ENCODE measurements around the gene SHQ1. TPM values are rescaled to one million over a fixed set of nuclear protein-coding genes. Genes with fewer than 3 reads are reported as not detected.

Gene SHQ1
- total and polyA plus RNA-seq, 12 donors, result 7.2 to 26.4 (median 15.1) TPM

DNA sequence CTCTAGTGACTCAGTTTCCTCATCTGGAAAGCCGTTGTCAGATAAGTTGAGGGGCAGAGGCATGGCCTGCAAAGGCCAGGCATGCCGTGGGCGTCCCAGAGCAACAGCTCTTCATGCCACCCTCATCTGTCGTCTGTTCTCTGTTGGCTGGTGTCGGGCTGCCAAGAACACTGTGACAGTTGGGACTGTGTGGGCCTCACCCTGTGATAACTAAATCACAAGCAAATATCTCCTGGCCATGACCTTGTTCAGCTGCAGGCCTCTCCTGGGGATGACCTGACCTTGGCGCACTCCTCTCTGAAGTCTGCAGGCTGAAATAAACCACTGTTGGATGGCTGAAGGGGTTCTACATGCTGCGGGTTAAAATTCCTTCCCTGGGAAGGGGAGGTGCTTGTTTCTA is 145.9 kb downstream of the SHQ1 start:
- TF ChIP-seq CTCF (IDR thresholded peaks at IDR 0.05) (no peak), POLR2A (IDR thresholded peaks at IDR 0.05) (no peak)
- Histone ChIP-seq H3K4me3 (no peak overlapping the region), H3K36me3 (replicated peaks in 1 of 2) (no peaks in the 10 kb centered on the region), H3K4me1 (replicated peaks in 1 of 2) (peaks cover 0 to 3% of the 10 kb centered on the region in 2 donors), H3K27ac (no peak overlapping the region), H3K9me3 (replicated peaks in 1 of 3) (no peaks in the 10 kb centered on the region), H3K27me3 (no peaks in the 10 kb centered on the region)
- 71 to 82% (median 79%) methylated on average over 6 to 7 of the region's 7 CpGs for WGBS, 4 donors
- peak in 1 of 7 donors; percentile 10 for DNase-seq
- intact Hi-C loops (cut with DNase I), result no loop called here

DNA sequence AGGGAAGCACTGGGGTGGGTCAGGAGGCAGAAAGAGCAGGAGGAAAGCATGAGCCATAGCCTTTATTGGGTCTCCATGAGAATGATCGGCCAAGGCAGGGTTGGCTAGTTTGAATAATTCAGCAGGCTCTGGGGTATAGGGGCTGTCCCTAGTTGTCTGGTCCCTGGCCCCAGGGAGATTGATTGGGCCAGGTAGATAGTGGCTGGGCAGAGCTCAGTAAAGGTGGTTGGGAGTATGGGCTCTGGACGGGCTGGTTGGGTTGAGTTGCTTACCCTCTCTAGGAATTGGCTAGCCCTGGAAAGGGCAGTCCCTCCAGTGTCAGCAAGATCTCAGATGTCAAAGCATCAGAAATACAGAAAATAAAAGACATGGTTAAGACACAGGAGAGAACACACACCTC is 148.1 kb downstream of the SHQ1 start:
- H3K4me3 ChIP-seq, result no peak overlapping the region
- peaks cover 0 to 3% of the 10 kb centered on the region in 2 donors for H3K4me1 ChIP-seq (replicated peaks in 1 of 2)
- no peaks in the 10 kb centered on the region for H3K27me3 ChIP-seq
- intact Hi-C loops (cut with DNase I), result no loop called here
- no peak overlapping the region for H3K27ac ChIP-seq
- no peaks in the 10 kb centered on the region for H3K36me3 ChIP-seq (replicated peaks in 1 of 2)
- no peak for DNase-seq
- no peak for TF ChIP-seq POLR2A (IDR thresholded peaks at IDR 0.05)
- TF ChIP-seq CTCF (IDR thresholded peaks at IDR 0.05), result no peak
- 79 to 91% (median 85%) methylated on average over 2 of the region's 2 CpGs for WGBS, 4 donors
- H3K9me3 ChIP-seq (replicated peaks in 1 of 3), result no peaks in the 10 kb centered on the region

DNA sequence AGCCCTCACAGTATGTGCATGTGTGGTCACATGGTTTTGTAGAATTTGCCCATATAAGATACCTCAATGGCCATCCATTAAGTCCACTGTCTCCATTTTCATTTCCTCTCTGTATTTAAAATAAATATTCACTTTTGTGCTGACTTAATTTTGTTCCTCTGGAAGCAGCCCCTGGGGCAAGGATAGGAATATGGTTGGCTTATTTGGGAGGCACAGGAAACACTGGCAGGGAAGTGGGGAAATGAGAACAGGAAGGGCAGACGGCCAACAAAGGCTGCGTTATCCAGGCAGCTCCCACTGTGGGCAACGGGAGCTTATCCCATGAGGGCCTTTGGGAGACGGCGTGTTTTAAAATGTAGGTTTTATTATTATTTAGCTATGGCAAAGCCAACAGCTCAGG is 148.6 kb downstream of the SHQ1 start:
- Histone ChIP-seq H3K9me3 (replicated peaks in 1 of 3) (no peaks in the 10 kb centered on the region), H3K27me3 (no peaks in the 10 kb centered on the region), H3K4me3 (no peak overlapping the region), H3K36me3 (replicated peaks in 1 of 2) (no peaks in the 10 kb centered on the region), H3K4me1 (replicated peaks in 1 of 2) (peaks cover 0 to 3% of the 10 kb centered on the region in 2 donors), H3K27ac (no peak overlapping the region)
- DNase-seq, result no peak
- TF ChIP-seq POLR2A (IDR thresholded peaks at IDR 0.05) (no peak), CTCF (IDR thresholded peaks at IDR 0.05) (no peak)
- WGBS, 4 donors, result 61 to 74% (median 68%) methylated on average over 5 of the region's 5 CpGs
- intact Hi-C loops (cut with DNase I), result no loop called here

Other genes starting within 250 kb of the SHQ1 start
- gene GXYLT2, start 39.6 kb upstream of the SHQ1 start, total RNA-seq, result 10 to 100 TPM in 8 of 9 donors, 1 to 10 TPM in 1; 7.8 to 32.5 (median 21.4) TPM
- gene GXYLT2, start 39.6 kb upstream of the SHQ1 start, polyA plus RNA-seq, result 1 to 10 TPM; 1.9 to 4.5 (median 2.7) TPM
- 10 to 100 TPM; 31.7 to 90.1 (median 71.0) TPM for gene PPP4R2, start 148.4 kb upstream of the SHQ1 start, total RNA-seq
- gene PPP4R2, start 148.4 kb upstream of the SHQ1 start, polyA plus RNA-seq, result 10 to 100 TPM; 14.2 to 40.3 (median 17.8) TPM
- 1 to 10 TPM in 7 of 9 donors, under 1 TPM in 2; 0.30 to 8.9 (median 2.9) TPM for gene EBLN2, start 213.2 kb upstream of the SHQ1 start, total RNA-seq
- gene EBLN2, start 213.2 kb upstream of the SHQ1 start, polyA plus RNA-seq, result 1 to 10 TPM in 1 of 3 donors, under 1 TPM in 2; 0.27 to 1.4 (median 0.56) TPM